WTC11 (cell line): ENCODE data around the gene RRAD.

Source experiments
- CTCF ChIP-seq: fragments of 200-600 bp; IDR thresholded peaks from 2 replicates; pipeline ENCODE4 v1.8.0; 2022; ENCODE audit warnings: antibody characterized with exemption
- FOXJ3 ChIP-seq: sonication (generic); formaldehyde crosslinking; IDR thresholded peaks from 2 replicates; pipeline ENCODE4 v1.9.0; 2021; ENCODE audit warnings: missing genetic modification reagents, mild to moderate bottlenecking, borderline replicate concordance
- SMAD3 ChIP-seq: sonication (generic); formaldehyde crosslinking; IDR thresholded peaks from 2 replicates; pipeline ENCODE4 v1.8.0; 2022; ENCODE audit warnings: missing genetic modification reagents, mild to moderate bottlenecking, borderline replicate concordance
- SOX15 ChIP-seq: fragments of 250-450 bp; sonication (Bioruptor Pico); IDR thresholded peaks from 2 replicates; pipeline ENCODE4 v1.9.0; 2021; ENCODE audit warnings: mild to moderate bottlenecking
- TEAD1 ChIP-seq: sonication (generic); formaldehyde crosslinking; IDR thresholded peaks from 2 replicates; pipeline ENCODE4 v1.8.0; 2022; ENCODE audit warnings: mild to moderate bottlenecking, missing genetic modification reagents
- ZNF425 ChIP-seq: fragments of 250-450 bp; sonication (Bioruptor Pico); conservative IDR thresholded peaks from 2 replicates; pipeline ENCODE4 v1.9.0; 2021; ENCODE audit warnings: mild to moderate bottlenecking

- no peak for TF ChIP-seq ZNF425 (CRISPR knock-in tag)
- TF ChIP-seq CTCF = no peak
- no peak for TF ChIP-seq TEAD1 (CRISPR knock-in tag)
- TF ChIP-seq FOXJ3 = no peak
- TF ChIP-seq SOX15 = no peak
- no peak for TF ChIP-seq SMAD3 (CRISPR knock-in tag)
Observed at GRCh38 chr16:66916518-66916917, 8.8 kb downstream of the RRAD start.
